OCI-LY7 (cell line): ENCODE measurements around the gene ACOT13. TPM values are rescaled to one million over a fixed set of nuclear protein-coding genes. Genes with fewer than 3 reads are reported as not detected.

Experiments used
- BruUV-seq: library from RNA; stranded (reverse); fragments of 400-500 nt; replicated peaks from 2 replicates; lab custom pipeline; 2021; lab: Mats Ljungman, UMichigan
- CTCF ChIA-PET: fragments of 300-600 bp; sonication (Branson Sonifier 250); formaldehyde crosslinking; loops from one replicate; lab custom pipeline; 2022; ENCODE audit warnings: antibody characterized with exemption; ENCODE audit not compliant: unreplicated experiment; lab: Charles Lee
- POLR2A ChIA-PET: fragments of 300-600 bp; sonication (Branson Sonifier 250); formaldehyde crosslinking; loops from one replicate; lab custom pipeline; 2022; ENCODE audit warnings: antibody characterized with exemption; lab: Charles Lee
- DNase-seq: peaks from one replicate; pipeline ENCODE4 v3.0.0-alpha.2; 2015; ENCODE audit warnings: low spot score
- H2AFZ ChIP-seq: fragments of 200-600 bp; sonication (generic), shearing (Covaris generic); 2 replicates; pipeline ENCODE4 v1.6.1; 2014; ENCODE audit warnings: mild to moderate bottlenecking, antibody characterized with exemption, low read length, moderate library complexity
- H3K27ac ChIP-seq: fragments of 200-600 bp; sonication (generic); 2 replicates; pipeline ENCODE4 v1.5.1; 2014; ENCODE audit warnings: mixed run types, low read depth, mild to moderate bottlenecking, moderate library complexity, low read length, inconsistent platforms; ENCODE audit not compliant: poor library complexity, severe bottlenecking
- H3K36me3 ChIP-seq: fragments of 200-600 bp; sonication (generic); 2 replicates; pipeline ENCODE4 v1.6.1; 2014; ENCODE audit warnings: mild to moderate bottlenecking, antibody characterized with exemption, low read length, moderate library complexity, mixed read lengths; ENCODE audit not compliant: insufficient read depth
- H3K4me1 ChIP-seq: fragments of 200-600 bp; sonication (generic); 2 replicates; pipeline ENCODE4 v1.5.1; 2014; ENCODE audit warnings: mild to moderate bottlenecking, low read length; ENCODE audit not compliant: insufficient read depth, poor library complexity, severe bottlenecking
- H3K4me2 ChIP-seq: fragments of 200-600 bp; sonication (generic); 2 replicates; pipeline ENCODE4 v1.6.1; 2014; ENCODE audit warnings: mild to moderate bottlenecking, low read length
- H3K4me3 ChIP-seq: fragments of 200-600 bp; sonication (generic); 2 replicates; pipeline ENCODE4 v1.5.1; 2014; ENCODE audit warnings: mild to moderate bottlenecking, low read depth, low read length; ENCODE audit not compliant: poor library complexity, severe bottlenecking
- H3K79me2 ChIP-seq: fragments of 200-600 bp; sonication (generic); 2 replicates; pipeline ENCODE4 v1.6.1; 2016; ENCODE audit warnings: low read depth, mild to moderate bottlenecking, low read length, moderate library complexity, mixed read lengths; ENCODE audit not compliant: insufficient read depth
- H3K9me2 ChIP-seq: fragments of 200-600 bp; sonication (generic); 2 replicates; pipeline ENCODE4 v1.6.1; 2016; ENCODE audit warnings: mild to moderate bottlenecking, low read length, mixed read lengths; ENCODE audit not compliant: insufficient read depth
- H3K9me3 ChIP-seq: fragments of 200-600 bp; sonication (generic); 2 replicates; pipeline ENCODE4 v1.6.1; 2014; ENCODE audit warnings: mild to moderate bottlenecking, mixed run types, low read length, mixed read lengths
- H4K20me1 ChIP-seq: fragments of 200-600 bp; sonication (generic); 2 replicates; pipeline ENCODE4 v1.6.1; 2014; ENCODE audit warnings: mild to moderate bottlenecking, antibody characterized with exemption, low read length, moderate library complexity, mixed read lengths; ENCODE audit not compliant: insufficient read depth
- EZH2phosphoT487 ChIP-seq: fragments of 200-600 bp; sonication (generic); IDR thresholded peaks from 2 replicates; pipeline ENCODE4 v1.6.1; 2018; ENCODE audit warnings: low read depth, borderline replicate concordance, mild to moderate bottlenecking, mixed run types, antibody characterized with exemption, low read length, moderate library complexity, mixed read lengths
- intact Hi-C: fragments of 100-400 bp; cut with micrococcal nuclease; formaldehyde crosslinking; loops from one replicate; pipeline ENCODE4 v1.10.0; 2022; ENCODE audit not compliant: unreplicated experiment
- total RNA-seq, 2 experiments: library from RNA; depleted of rRNA in 1 of 2; stranded (reverse); fragments of >200 nt in 1 of 2; shearing (Covaris generic) in 1 of 2; gene quantifications; 2 replicates each; pipeline ENCODE4 v1.2.3, GENCODE V29; 2014 to 2022
- TF ChIP-seq, protein P1 (sequence below): fragments of 200-600 bp; sonication (generic); conservative IDR thresholded peaks from 2 replicates; pipeline ENCODE4 v1.5.1; 2014; ENCODE audit warnings: mild to moderate bottlenecking, antibody characterized with exemption, low read length, moderate library complexity, mixed read lengths

ACOT13 gene
- total RNA-seq, 2 experiments from 2014 or later = 4.1 to 16.4 TPM

DNA sequence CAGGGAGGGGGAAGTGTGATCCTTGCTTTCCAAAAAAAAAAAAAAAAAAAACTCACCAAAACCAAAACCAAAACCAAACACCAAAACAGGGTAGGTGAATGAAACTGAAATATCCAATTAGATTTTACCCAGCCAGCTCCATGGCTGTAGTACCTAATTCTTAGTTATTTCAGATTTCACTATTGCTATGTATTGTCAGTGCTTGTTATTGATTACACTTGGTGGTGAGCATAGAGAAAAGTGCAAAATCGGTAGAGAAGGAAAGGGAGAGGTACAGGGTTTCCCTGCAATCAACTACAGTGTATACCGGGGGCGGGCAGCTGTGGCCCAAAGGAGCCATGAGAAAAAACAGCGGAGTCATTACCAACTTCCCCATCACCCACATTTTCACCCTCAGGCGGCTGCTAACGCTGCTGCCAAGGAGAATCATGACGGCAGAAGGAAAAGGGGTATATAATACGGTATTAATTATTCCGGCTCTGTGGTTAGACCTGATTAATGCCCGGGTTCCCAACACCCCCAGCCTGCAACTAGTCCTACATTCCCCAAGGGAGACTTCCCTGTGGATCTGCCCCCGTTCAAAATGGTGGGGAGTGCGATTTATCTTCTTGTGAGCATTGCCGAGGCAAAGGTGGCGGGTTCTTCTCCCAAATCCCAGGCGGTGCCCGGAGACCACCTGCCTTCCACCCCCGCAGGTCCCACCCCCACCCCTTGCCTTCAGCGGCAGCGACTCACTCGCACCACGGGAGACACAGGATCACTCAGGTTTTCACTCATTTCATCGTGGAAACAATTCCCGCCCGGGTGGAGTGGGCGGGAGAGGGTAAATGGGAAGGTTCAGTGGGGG is 52.5 kb downstream of the ACOT13 start, which contains the start of gene C6orf62:
Gene C6orf62, minus strand, starts transcription at position 30 of the 847 bp plus-strand sequence. CDS start 486 bp downstream, outside the sequence.
- CTCF ChIA-PET = interaction anchor here (0.6 kb wide), 1 partner anchor 320 kb away, joined by 4 read pairs; no protein-coding TSS in a partner anchor
- BruUV-seq = TSS peak; percentile 71

DNA sequence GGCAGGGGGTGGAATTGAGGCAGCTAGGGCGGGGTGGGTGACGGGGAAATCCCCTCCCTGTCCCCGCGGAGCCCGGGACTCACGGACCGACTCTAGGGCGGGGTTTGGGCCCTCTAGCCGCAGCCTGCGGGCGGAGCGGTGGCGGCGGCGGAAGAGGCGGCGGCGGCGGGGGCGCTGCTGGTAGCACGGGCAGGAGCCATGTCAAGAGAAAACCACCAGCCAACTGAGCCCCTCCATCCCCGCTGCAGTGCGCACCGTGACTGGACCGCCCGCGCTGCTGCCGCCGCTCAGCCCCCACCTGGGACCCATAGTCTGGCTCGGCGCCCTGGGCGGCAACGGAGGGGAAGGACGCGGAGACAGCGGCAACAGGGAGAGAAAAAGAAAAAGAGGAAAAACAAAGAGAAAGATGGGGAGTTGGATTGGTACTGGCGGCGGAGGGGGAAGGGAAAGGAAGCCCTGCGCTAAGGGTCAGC is 53.3 kb downstream of the ACOT13 start:
- POLR2A ChIA-PET = interaction anchor here (0.6 to 1.0 kb wide), 3 partner anchors 23 to 93 kb away, joined by 3 to 7 read pairs (median 6); no protein-coding TSS in a partner anchor
- no peak for TF ChIP-seq EZH2phosphoT487
- TF ChIP-seq, protein P1, sequence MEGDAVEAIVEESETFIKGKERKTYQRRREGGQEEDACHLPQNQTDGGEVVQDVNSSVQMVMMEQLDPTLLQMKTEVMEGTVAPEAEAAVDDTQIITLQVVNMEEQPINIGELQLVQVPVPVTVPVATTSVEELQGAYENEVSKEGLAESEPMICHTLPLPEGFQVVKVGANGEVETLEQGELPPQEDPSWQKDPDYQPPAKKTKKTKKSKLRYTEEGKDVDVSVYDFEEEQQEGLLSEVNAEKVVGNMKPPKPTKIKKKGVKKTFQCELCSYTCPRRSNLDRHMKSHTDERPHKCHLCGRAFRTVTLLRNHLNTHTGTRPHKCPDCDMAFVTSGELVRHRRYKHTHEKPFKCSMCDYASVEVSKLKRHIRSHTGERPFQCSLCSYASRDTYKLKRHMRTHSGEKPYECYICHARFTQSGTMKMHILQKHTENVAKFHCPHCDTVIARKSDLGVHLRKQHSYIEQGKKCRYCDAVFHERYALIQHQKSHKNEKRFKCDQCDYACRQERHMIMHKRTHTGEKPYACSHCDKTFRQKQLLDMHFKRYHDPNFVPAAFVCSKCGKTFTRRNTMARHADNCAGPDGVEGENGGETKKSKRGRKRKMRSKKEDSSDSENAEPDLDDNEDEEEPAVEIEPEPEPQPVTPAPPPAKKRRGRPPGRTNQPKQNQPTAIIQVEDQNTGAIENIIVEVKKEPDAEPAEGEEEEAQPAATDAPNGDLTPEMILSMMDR = no peak; the same call in 1 of the 2 replicates
- Histone ChIP-seq H3K4me1 (peaks cover 31% of the 10 kb centered on the region), H3K9me3 (no peaks in the 10 kb centered on the region), H3K79me2 (peaks cover 54% of the 10 kb centered on the region), H3K4me2 (peak overlapping the region; percentile 95), H3K4me3 (peak overlapping the region; percentile 86), H3K27ac (peak overlapping the region; percentile 84), H2AFZ (peak overlapping the region; percentile 37; the same call in 1 of the 2 replicates), H3K36me3 (peaks cover 45% of the 10 kb centered on the region), H4K20me1 (peaks cover 37% of the 10 kb centered on the region), H3K9me2 (no peaks in the 10 kb centered on the region)
- CTCF ChIA-PET = interaction anchor here (0.6 kb wide), 1 partner anchor 320 kb away, joined by 4 read pairs; no protein-coding TSS in a partner anchor
- DNase-seq = peak; percentile 77
- intact Hi-C loops = loop anchor here (2.0 kb wide), 2 partner anchors 53 to 55 kb away; partner anchors contain the start of genes ACOT13, GMNN and TDP2
- BruUV-seq = no TSS peak

More for the DNA sequence above, 52.5 kb downstream of the ACOT13 start, which contains the start of gene C6orf62:
- H2AFZ ChIP-seq = no peak within 1 kb of the TSS
- POLR2A ChIA-PET = interaction anchor here (0.5 to 1.6 kb wide), 11 partner anchors 9 to 231 kb away, joined by 3 to 7 read pairs (median 3); no protein-coding TSS in a partner anchor
- peak within 1 kb of the TSS; percentile 86 for H3K4me3 ChIP-seq
- intact Hi-C loops = no loop called here
- H3K36me3 ChIP-seq = peaks cover 54% of the 10 kb centered on the region
- peaks cover 31% of the 10 kb centered on the region for H3K4me1 ChIP-seq
- H3K9me2 ChIP-seq = no peaks in the 10 kb centered on the region
- TF ChIP-seq EZH2phosphoT487 = no peak
- TF ChIP-seq, protein P1 = no peak
- H3K4me2 ChIP-seq = peak within 1 kb of the TSS; percentile 95
- peak; percentile 49 for DNase-seq
- H3K79me2 ChIP-seq = peaks cover 62% of the 10 kb centered on the region
- peak within 1 kb of the TSS; percentile 84 for H3K27ac ChIP-seq
- peaks cover 42% of the 10 kb centered on the region for H4K20me1 ChIP-seq
- H3K9me3 ChIP-seq = no peaks in the 10 kb centered on the region
